Measurements from ENCODE around the gene TRIM65. TPM values are rescaled to one million over a fixed set of nuclear protein-coding genes. Genes with fewer than 3 reads are reported as not detected.
A peak's percentile ranks its signal among the peaks of the same experiment; 100 is the strongest.

Gene TRIM65
- total RNA-seq, 1 donor from 2014 or later: 15.4 TPM

- H2AFZ ChIP-seq (ENCODE audit: low read depth, low read length): no peak overlapping the region
Observed at GRCh38 chr17:75906143-75906884, 9.6 kb upstream of the TRIM65 start.

GRCh38 chr17:75904749-75905521 lies 8.2 kb upstream of the TRIM65 start, which contains the start of gene MRPL38:
Gene MRPL38 (minus strand): TSS chr17:75904884. CDS start chr17:75904875, 9 bp downstream.
- Histone ChIP-seq H3K4me1 (ENCODE audit: insufficient read depth, low read length) (peaks cover 5% of the 10 kb centered on the region), H2AFZ (ENCODE audit: low read depth, low read length) (peak within 1 kb of the TSS; percentile 90), H3K27ac (ENCODE audit: low read depth, low read length) (peak within 1 kb of the TSS; percentile 76), H3K4me2 (ENCODE audit: low read length) (peak within 1 kb of the TSS; percentile 88), H3K27me3 (ENCODE audit: insufficient read depth, low read length) (no peaks in the 10 kb centered on the region), H3K79me2 (ENCODE audit: insufficient read depth, low read length) (peaks cover 16% of the 10 kb centered on the region), H3K9ac (ENCODE audit: low read length) (peak within 1 kb of the TSS; percentile 90), H3K4me3 (ENCODE audit: insufficient read depth, low read depth, low read length) (peak within 1 kb of the TSS; percentile 68), H3K36me3 (ENCODE audit: insufficient read depth, low read length) (peaks cover 12% of the 10 kb centered on the region), H3K9me3 (ENCODE audit: insufficient read depth, low read depth, low read length) (no peaks in the 10 kb centered on the region), H4K20me1 (ENCODE audit: insufficient read depth, low read length) (peaks cover 3% of the 10 kb centered on the region)
- H3K27me3 Mint-ChIP-seq (ENCODE audit: low read depth, unreplicated experiment): peaks cover under 1% of the 10 kb centered on the region
- DNase-seq (ENCODE audit: low read depth): peak; percentile 84
- no peak for FAIRE-seq
- H3K36me3 Mint-ChIP-seq (ENCODE audit: low read depth, unreplicated experiment): no peaks in the 10 kb centered on the region
- TF ChIP-seq EZH2 (IDR thresholded peaks at IDR 0.05; ENCODE audit: insufficient read depth, low read length): no peak
- TF ChIP-seq CTCF (IDR thresholded peaks at IDR 0.05; ENCODE audit: insufficient read depth, low read depth, low read length): peak; percentile 65
- H3K27ac Mint-ChIP-seq (ENCODE audit: unreplicated experiment): peak within 1 kb of the TSS; percentile 86
- H3K9me3 Mint-ChIP-seq (ENCODE audit: unreplicated experiment): no peaks in the 10 kb centered on the region
- peak within 1 kb of the TSS; percentile 90 for H3K4me3 Mint-ChIP-seq (ENCODE audit: unreplicated experiment)
- peaks cover 1% of the 10 kb centered on the region for H3K4me1 Mint-ChIP-seq (ENCODE audit: low read depth, unreplicated experiment)

More at GRCh38 chr17:75906143-75906884, 9.6 kb upstream of the TRIM65 start:
- Histone ChIP-seq H3K9ac (ENCODE audit: low read length) (no peak overlapping the region), H3K36me3 (ENCODE audit: insufficient read depth, low read length) (peaks cover 5% of the 10 kb centered on the region), H3K27me3 (ENCODE audit: insufficient read depth, low read length) (no peaks in the 10 kb centered on the region), H3K27ac (ENCODE audit: low read depth, low read length) (no peak overlapping the region), H3K9me3 (ENCODE audit: insufficient read depth, low read depth, low read length) (no peaks in the 10 kb centered on the region), H3K4me1 (ENCODE audit: insufficient read depth, low read length) (peaks cover 5% of the 10 kb centered on the region), H4K20me1 (ENCODE audit: insufficient read depth, low read length) (peaks cover 3% of the 10 kb centered on the region), H3K79me2 (ENCODE audit: insufficient read depth, low read length) (peaks cover 16% of the 10 kb centered on the region), H3K4me2 (ENCODE audit: low read length) (no peak overlapping the region), H3K4me3 (ENCODE audit: insufficient read depth, low read depth, low read length) (no peak overlapping the region)
- Mint-ChIP-seq H3K36me3 (ENCODE audit: low read depth, unreplicated experiment) (no peaks in the 10 kb centered on the region), H3K27ac (ENCODE audit: unreplicated experiment) (no peak overlapping the region), H3K9me3 (ENCODE audit: unreplicated experiment) (no peaks in the 10 kb centered on the region), H3K4me1 (ENCODE audit: low read depth, unreplicated experiment) (peaks cover 1% of the 10 kb centered on the region), H3K4me3 (ENCODE audit: unreplicated experiment) (no peak overlapping the region), H3K27me3 (ENCODE audit: low read depth, unreplicated experiment) (peaks cover 2% of the 10 kb centered on the region)
- FAIRE-seq (no peak), DNase-seq (ENCODE audit: low read depth) (no peak)
- TF ChIP-seq EZH2 (IDR thresholded peaks at IDR 0.05; ENCODE audit: insufficient read depth, low read length): no peak
- TF ChIP-seq CTCF (IDR thresholded peaks at IDR 0.05; ENCODE audit: insufficient read depth, low read depth, low read length): no peak

All from astrocyte (in vitro differentiated cells and primary cell).